Muscle of leg (tissue), 16 donors: ENCODE data around the gene MUSTN1. TPM values are rescaled to one million over a fixed set of nuclear protein-coding genes. Genes with fewer than 3 reads are reported as not detected.

Experiments
- DNase-seq: peaks from one replicate; pipeline ENCODE4 v3.0.0; 2013
- H3K27ac ChIP-seq: one replicate; pipeline ENCODE4 v1.5.1; 2013; ENCODE audit warnings: mild to moderate bottlenecking, low read length, control low read depth
- H3K27me3 ChIP-seq: one replicate; pipeline ENCODE4 v1.6.1; 2013; ENCODE audit warnings: low read length; ENCODE audit not compliant: control insufficient read depth, insufficient read depth
- H3K36me3 ChIP-seq: one replicate; pipeline ENCODE4 v1.6.1; 2013; ENCODE audit warnings: low read length; ENCODE audit not compliant: control insufficient read depth, insufficient read depth
- H3K4me1 ChIP-seq: one replicate; pipeline ENCODE4 v1.6.1; 2013; ENCODE audit warnings: low read length; ENCODE audit not compliant: control insufficient read depth, insufficient read depth
- H3K4me3 ChIP-seq: one replicate; pipeline ENCODE4 v1.5.1; 2013; ENCODE audit warnings: low read length, control low read depth
- H3K9me3 ChIP-seq: replicated peaks from 2 replicates; pipeline ENCODE4 v1.6.1; 2013; ENCODE audit warnings: low read depth, low read length; ENCODE audit not compliant: control insufficient read depth
- WGBS: methylation state at CpG from one replicate; pipeline ENCODE4 v1.1.5; 2013; ENCODE audit warnings: missing lambda C conversion rate; ENCODE audit not compliant: insufficient coverage; 5-methylcytosine and 5-hydroxymethylcytosine counted together
- long read RNA-seq, 11 donors: transcript quantifications; one replicate each; lab custom pipeline, GENCODE V29; 2026
- polyA plus RNA-seq, 8 donors: library from polyadenylated mRNA; unstranded; fragments of 120-200 nt; gene quantifications; one replicate each; pipeline versions ENCODE4 v1.2.1 to v1.2.3, GENCODE V29; 2013; ENCODE audit warnings: inconsistent platforms in 1 of 8, low replicate concordance in 1 of 8; ENCODE audit not compliant: insufficient read length in 8 of 8, insufficient read depth in 1 of 8
- total RNA-seq: library from RNA; stranded (reverse); fragments of 120-200 nt; gene quantifications from one replicate; pipeline ENCODE4 v1.2.4, GENCODE V29; 2013

The MUSTN1 gene
- total RNA-seq: 165 TPM
- 100 to 1,000 TPM in 6 of 8 donors, 10 to 100 TPM in 2; 93.5 to 168 (median 116) TPM for polyA plus RNA-seq
- long read RNA-seq, donor 1, transcript MUSTN1-201 (3 exons, 721 nt): major isoform, 57 of 57 reads
- long read RNA-seq, donor 1, partial matches to known transcripts: 0 of 57 reads
- long read RNA-seq, donor 1, other reads (novel, unspliced or antisense): 0 of 57 reads
- long read RNA-seq, donor 2, transcript MUSTN1-201 (3 exons, 721 nt): major isoform, 13 of 13 reads
- long read RNA-seq, donor 2, partial matches to known transcripts: 0 of 13 reads
- long read RNA-seq, donor 2, other reads (novel, unspliced or antisense): 0 of 13 reads
- long read RNA-seq, donor 3, transcript MUSTN1-201 (3 exons, 721 nt): major isoform, 154 of 155 reads
- long read RNA-seq, donor 3, partial matches to known transcripts: 0 of 155 reads
- long read RNA-seq, donor 3, other reads (novel, unspliced or antisense): 0 of 155 reads
- long read RNA-seq, donor 4, transcript MUSTN1-202 (3 exons, 622 nt): minor isoform, 5 of 155 reads
- long read RNA-seq, donor 4, transcript MUSTN1-201 (3 exons, 721 nt): major isoform, 150 of 155 reads
- long read RNA-seq, donor 4, partial matches to known transcripts: 0 of 155 reads
- long read RNA-seq, donor 4, other reads (novel, unspliced or antisense): 0 of 155 reads
- long read RNA-seq, donor 5, transcript MUSTN1-201 (3 exons, 721 nt): major isoform, 206 of 207 reads
- long read RNA-seq, donor 5, partial matches to known transcripts: 0 of 207 reads
- long read RNA-seq, donor 5, other reads (novel, unspliced or antisense): 0 of 207 reads
- long read RNA-seq, donor 6, transcript MUSTN1-201 (3 exons, 721 nt): major isoform, 221 of 225 reads
- long read RNA-seq, donor 6, partial matches to known transcripts: 0 of 225 reads
- long read RNA-seq, donor 6, other reads (novel, unspliced or antisense): 0 of 225 reads
- long read RNA-seq, donor 7, transcript MUSTN1-201 (3 exons, 721 nt): major isoform, 142 of 145 reads
- long read RNA-seq, donor 7, partial matches to known transcripts: 0 of 145 reads
- long read RNA-seq, donor 7, other reads (novel, unspliced or antisense): 0 of 145 reads
- long read RNA-seq, donor 8, transcript MUSTN1-201 (3 exons, 721 nt): major isoform, 85 of 88 reads
- long read RNA-seq, donor 8, partial matches to known transcripts: 0 of 88 reads
- long read RNA-seq, donor 8, other reads (novel, unspliced or antisense): 0 of 88 reads
- long read RNA-seq, donor 9, transcript MUSTN1-201 (3 exons, 721 nt): major isoform, 165 of 165 reads
- long read RNA-seq, donor 9, partial matches to known transcripts: 0 of 165 reads
- long read RNA-seq, donor 9, other reads (novel, unspliced or antisense): 0 of 165 reads
- long read RNA-seq, donor 10, transcript MUSTN1-201 (3 exons, 721 nt): major isoform, 129 of 129 reads
- long read RNA-seq, donor 10, partial matches to known transcripts: 0 of 129 reads
- long read RNA-seq, donor 10, other reads (novel, unspliced or antisense): 0 of 129 reads
- long read RNA-seq, donor 11, transcript MUSTN1-201 (3 exons, 721 nt): major isoform, 177 of 177 reads
- long read RNA-seq, donor 11, partial matches to known transcripts: 0 of 177 reads
- long read RNA-seq, donor 11, other reads (novel, unspliced or antisense): 0 of 177 reads

GRCh38 chr3:52834871-52835501 is at the start of gene MUSTN1:
Gene MUSTN1, minus strand, starts transcription at chr3:52835019. Its CDS starts 71 bp downstream, at chr3:52834948.
- Histone ChIP-seq H3K4me3 (peak within 1 kb of the TSS; percentile 63), H3K27ac (peak within 1 kb of the TSS; percentile 92), H3K36me3 (peaks cover 16% of the 10 kb centered on the region), H3K9me3 (no peaks in the 10 kb centered on the region), H3K27me3 (no peaks in the 10 kb centered on the region), H3K4me1 (peaks cover 74% of the 10 kb centered on the region)
- WGBS: 10% methylated on average over 9 of the region's 11 CpGs
- DNase-seq: peak; percentile 83

DNA sequence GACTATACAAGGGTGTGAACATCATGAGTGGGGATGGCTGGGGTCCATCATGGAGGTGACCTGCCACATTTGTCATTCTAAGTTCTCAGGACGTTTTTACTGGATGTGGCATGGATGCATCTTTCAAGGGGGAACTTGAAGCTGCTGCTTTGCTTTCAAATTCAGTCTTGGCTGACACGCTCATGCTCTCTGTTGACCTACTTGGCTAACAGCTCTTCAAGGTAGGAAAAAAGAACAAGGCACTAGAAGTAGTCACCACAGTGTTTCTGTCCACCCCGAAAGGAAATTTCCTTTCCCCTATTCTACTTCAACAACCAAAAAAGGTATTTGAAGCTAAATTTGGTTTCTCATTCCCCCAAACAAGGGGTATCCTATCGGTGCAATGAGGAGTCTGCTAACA is 47.6 kb upstream of the MUSTN1 start:
- no peaks in the 10 kb centered on the region for H3K27me3 ChIP-seq
- no peak for DNase-seq
- H3K36me3 ChIP-seq: peaks cover 8% of the 10 kb centered on the region
- H3K4me1 ChIP-seq: no peaks in the 10 kb centered on the region
- H3K4me3 ChIP-seq: no peak overlapping the region
- H3K27ac ChIP-seq: no peak overlapping the region
- H3K9me3 ChIP-seq: no peaks in the 10 kb centered on the region
- 60% methylated on average over 1 of the region's 4 CpGs for WGBS

DNA sequence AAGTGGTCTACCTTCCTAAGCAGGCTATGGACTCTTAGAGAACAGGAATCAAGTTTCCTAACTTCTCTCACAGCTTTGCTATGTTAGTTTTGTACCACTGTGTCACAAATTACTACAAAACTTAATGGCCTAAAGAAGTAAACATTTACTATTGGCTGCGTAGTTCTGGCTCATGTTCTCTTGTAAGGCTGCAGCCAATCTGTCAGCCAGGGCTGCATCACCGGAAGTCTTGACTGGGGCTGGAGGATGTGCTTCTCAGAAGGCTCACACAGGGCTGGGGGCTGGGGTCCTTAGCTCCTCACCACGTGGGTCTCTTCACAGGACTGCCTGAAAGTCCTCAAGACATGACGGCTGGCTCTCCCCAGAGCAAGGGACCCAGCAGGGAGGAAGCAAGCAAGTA is 47.1 kb upstream of the MUSTN1 start:
- no peak overlapping the region for H3K27ac ChIP-seq
- no peak for DNase-seq
- 63% methylated on average over 3 of the region's 4 CpGs for whole genome bisulfite sequencing
- no peaks in the 10 kb centered on the region for H3K9me3 ChIP-seq
- peaks cover 5% of the 10 kb centered on the region for H3K36me3 ChIP-seq
- no peak overlapping the region for H3K4me3 ChIP-seq
- no peaks in the 10 kb centered on the region for H3K4me1 ChIP-seq
- H3K27me3 ChIP-seq: no peaks in the 10 kb centered on the region

- H3K27ac ChIP-seq: no peak overlapping the region
- H3K27me3 ChIP-seq: no peaks in the 10 kb centered on the region
- H3K36me3 ChIP-seq: peaks cover 3% of the 10 kb centered on the region
- no peaks in the 10 kb centered on the region for H3K9me3 ChIP-seq
- no peak for DNase-seq
- 60% methylated on average over 2 of the region's 3 CpGs for WGBS
- H3K4me3 ChIP-seq: no peak overlapping the region
- no peaks in the 10 kb centered on the region for H3K4me1 ChIP-seq
Measured at GRCh38 chr3:52880474-52880873, 45.7 kb upstream of the MUSTN1 start.

DNA sequence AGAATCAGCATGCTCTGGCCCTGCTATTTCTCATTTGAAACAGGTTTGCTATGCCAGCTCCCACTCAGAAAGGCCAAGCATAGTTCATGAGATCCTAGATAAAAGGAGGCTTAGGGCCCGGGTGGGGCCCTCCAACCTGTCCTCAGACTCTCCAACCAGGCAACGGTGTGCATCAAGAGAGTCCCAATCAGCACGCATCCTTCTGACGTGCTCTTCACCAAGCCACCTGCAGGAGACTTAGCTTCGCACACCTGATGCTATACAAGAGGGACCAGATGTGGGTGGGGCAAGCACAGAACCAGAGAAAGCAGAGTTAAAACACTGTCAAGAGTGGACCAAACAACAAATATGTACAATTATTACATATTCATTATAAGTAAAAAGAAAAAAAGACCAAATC is 45.2 kb upstream of the MUSTN1 start:
- Histone ChIP-seq H3K4me1 (no peaks in the 10 kb centered on the region), H3K27ac (no peak overlapping the region), H3K4me3 (no peak overlapping the region), H3K9me3 (no peaks in the 10 kb centered on the region), H3K27me3 (no peaks in the 10 kb centered on the region), H3K36me3 (peaks cover 3% of the 10 kb centered on the region)
- WGBS: 75% methylated on average over 1 of the region's 5 CpGs
- DNase-seq: no peak

- Histone ChIP-seq H3K27ac (no peak overlapping the region), H3K27me3 (no peaks in the 10 kb centered on the region), H3K4me1 (no peaks in the 10 kb centered on the region), H3K36me3 (peaks cover 3% of the 10 kb centered on the region), H3K9me3 (no peaks in the 10 kb centered on the region), H3K4me3 (no peak overlapping the region)
- WGBS: no CpG with 5 or more reads among the region's 4 CpGs
- no peak for DNase-seq
Measured at GRCh38 chr3:52879581-52879980, 44.8 kb upstream of the MUSTN1 start.

- 87% methylated on average over 3 of the region's 4 CpGs for WGBS
- no peak for DNase-seq
- Histone ChIP-seq H3K27me3 (no peaks in the 10 kb centered on the region), H3K9me3 (no peaks in the 10 kb centered on the region), H3K4me3 (no peak overlapping the region), H3K36me3 (peaks cover 3% of the 10 kb centered on the region), H3K4me1 (no peaks in the 10 kb centered on the region), H3K27ac (no peak overlapping the region)
Measured at GRCh38 chr3:52879090-52879489, 44.3 kb upstream of the MUSTN1 start.

DNA sequence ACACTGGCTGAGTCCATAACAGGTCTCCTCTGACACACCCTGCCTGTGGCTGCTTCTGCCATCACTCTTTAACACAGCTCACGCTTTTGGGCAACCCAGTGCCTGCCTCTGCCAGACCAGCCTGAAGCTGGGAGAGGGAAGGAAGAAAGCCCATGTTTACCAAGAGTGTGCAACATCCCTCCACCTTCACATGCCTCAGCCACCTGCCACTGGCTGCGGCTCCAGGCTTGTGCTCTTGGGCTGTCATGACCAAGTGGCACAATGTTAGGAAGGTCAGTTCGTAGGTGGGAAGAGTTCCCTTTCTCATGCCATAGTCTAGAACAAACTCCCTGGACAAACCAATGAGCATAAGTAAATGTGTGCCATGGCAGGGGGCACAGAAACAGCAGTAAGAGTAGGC is 42.3 kb upstream of the MUSTN1 start:
- Histone ChIP-seq H3K27me3 (no peaks in the 10 kb centered on the region), H3K4me1 (no peaks in the 10 kb centered on the region), H3K36me3 (peaks cover 3% of the 10 kb centered on the region), H3K4me3 (no peak overlapping the region), H3K27ac (no peak overlapping the region), H3K9me3 (no peaks in the 10 kb centered on the region)
- DNase-seq: no peak
- WGBS: 80% methylated on average over 1 of the region's 3 CpGs
